SK-MEL-5 (cell line): ENCODE results near the gene UPK1A. TPM values are rescaled to one million over a fixed set of nuclear protein-coding genes. Genes with fewer than 3 reads are reported as not detected.
"Not testable (repeated sequence)": the region's sequence is repeated elsewhere in the genome, so short reads cannot be mapped to it uniquely, and the experiment has no call there.

Experiments used
- DNase-seq: peaks from one replicate; pipeline ENCODE4 v3.0.0-alpha.2; 2016; ENCODE audit warnings: low read depth, low spot score
- in situ Hi-C: cut with HindIII; loops from 2 replicates; pipeline ENCODE4 v1.10.0; 2016; ENCODE audit warnings: low sequenced_read_pairs, high pct_unique_total_duplicates, low pct_unique_long_range_greater_than_20kb
- total RNA-seq: library from RNA; depleted of rRNA; stranded (reverse); fragments of >200 nt; shearing (Covaris generic); gene quantifications from 2 replicates; pipeline ENCODE4 v1.2.3, GENCODE V29; 2014; rRNA removed

UPK1A gene
- total RNA-seq, 1 experiment from 2014 or later = not detected

- in situ Hi-C loops = no loop called here
- DNase-seq = no peak
These were observed 57.4 kb downstream of the UPK1A start for GRCh38 chr19:35723671-35724070.

GRCh38 chr19:35724132-35724531 is 57.8 kb downstream of the UPK1A start:
- in situ Hi-C loops = not testable (repeated sequence)

GRCh38 chr19:35724560-35724959 is 58.2 kb downstream of the UPK1A start:
- in situ Hi-C loops = no loop called here
- no peak for DNase-seq

More at GRCh38 chr19:35724132-35724531, 57.8 kb downstream of the UPK1A start:
- not testable (repeated sequence) for DNase-seq

GRCh38 chr19:35725216-35725861 is 59.0 kb downstream of the UPK1A start:
- in situ Hi-C loops = no loop called here
- DNase-seq = no peak

GRCh38 chr19:35727053-35727955 is 61.0 kb downstream of the UPK1A start:
- in situ Hi-C loops = no loop called here
- DNase-seq = no peak

Other genes starting within 250 kb of the UPK1A start
- gene FFAR2, start 218.3 kb upstream of the UPK1A start, total RNA-seq = 0.13 TPM in 1 of 2 replicates, not detected in the other
- not detected in 2 replicates for gene KRTDAP, start 176.1 kb upstream of the UPK1A start, total RNA-seq
- 16.7 and 23.0 TPM in 2 replicates for gene DMKN, start 152.9 kb upstream of the UPK1A start, total RNA-seq
- gene SBSN, start 138.2 kb upstream of the UPK1A start, total RNA-seq = 0.11 TPM in 1 of 2 replicates, not detected in the other
- 3.2 and 3.6 TPM in 2 replicates for gene GAPDHS, start 133.1 kb upstream of the UPK1A start, total RNA-seq
- gene TMEM147, start 120.9 kb upstream of the UPK1A start, total RNA-seq = 582 and 591 TPM in 2 replicates
- gene ATP4A, start 102.9 kb upstream of the UPK1A start, total RNA-seq = not detected in 2 replicates
- not detected in 2 replicates for gene PMIS2, start 80.3 kb upstream of the UPK1A start, total RNA-seq
- gene HAUS5, start 53.8 kb upstream of the UPK1A start, total RNA-seq = 9.2 and 11.1 TPM in 2 replicates
- gene RBM42, start 37.5 kb upstream of the UPK1A start, total RNA-seq = 54.5 and 58.2 TPM in 2 replicates
- gene ETV2, start 24.8 kb upstream of the UPK1A start, total RNA-seq = 0.40 TPM in 1 of 2 replicates, not detected in the other
- gene COX6B1, start 18.2 kb upstream of the UPK1A start, total RNA-seq = 568 and 619 TPM in 2 replicates
- gene ZBTB32, start 38.0 kb downstream of the UPK1A start, total RNA-seq = not detected in 2 replicates
- 3.7 and 5.9 TPM in 2 replicates for gene KMT2B, start 51.5 kb downstream of the UPK1A start, total RNA-seq
- 1.5 and 6.9 TPM in 2 replicates for gene IGFLR1, start 75.9 kb downstream of the UPK1A start, total RNA-seq
- gene U2AF1L4, start 78.9 kb downstream of the UPK1A start, total RNA-seq = 6.0 and 6.9 TPM in 2 replicates
- 51.5 and 56.0 TPM in 2 replicates for gene PSENEN, start 79.1 kb downstream of the UPK1A start, total RNA-seq
- gene LIN37, start 82.1 kb downstream of the UPK1A start, total RNA-seq = 5.3 and 7.7 TPM in 2 replicates
- gene HSPB6, start 90.5 kb downstream of the UPK1A start, total RNA-seq = not detected in 2 replicates
- 1.3 and 1.7 TPM in 2 replicates for gene PROSER3, start 91.7 kb downstream of the UPK1A start, total RNA-seq
- gene ARHGAP33, start 109.0 kb downstream of the UPK1A start, total RNA-seq = 0.83 and 0.87 TPM in 2 replicates
- not detected in 2 replicates for gene PRODH2, start 146.3 kb downstream of the UPK1A start, total RNA-seq
- not detected in 2 replicates for gene NPHS1, start 186.0 kb downstream of the UPK1A start, total RNA-seq
- gene KIRREL2, start 190.4 kb downstream of the UPK1A start, total RNA-seq = 1.7 and 2.4 TPM in 2 replicates
- gene APLP1, start 202.1 kb downstream of the UPK1A start, total RNA-seq = 9.2 and 13.5 TPM in 2 replicates
- gene NFKBID, start 234.0 kb downstream of the UPK1A start, total RNA-seq = 1.1 and 1.9 TPM in 2 replicates
- gene HCST, start 236.0 kb downstream of the UPK1A start, total RNA-seq = not detected in 2 replicates
- not detected in 2 replicates for gene TYROBP, start 241.8 kb downstream of the UPK1A start, total RNA-seq